Spleen (tissue), 7 donors: ENCODE results near the gene SPECC1.

ENCODE experiments used
- CTCF ChIP-seq, 11 experiments: fragments of 200-600 bp in 7 of 11; fragments of 450-650 bp in 4 of 11; sonication (generic) in 4 of 11; IDR thresholded peaks in 8 of 11; conservative IDR thresholded peaks in 3 of 11; 1 replicate in 7 of 11; 2 replicates in 4 of 11; pipeline versions ENCODE4 v1.4.0 to v1.8.0; 2016 to 2021; ENCODE audit warnings: antibody characterized with exemption in 11 of 11, inconsistent platforms in 4 of 11, mild to moderate bottlenecking in 1 of 11
- POLR2A ChIP-seq, 3 donors: fragments of 450-650 bp; IDR thresholded peaks; one replicate each; pipeline ENCODE4 v1.5.1; 2017; ENCODE audit warnings: antibody characterized with exemption in 3 of 3, mild to moderate bottlenecking in 1 of 3
- POLR2AphosphoS5 ChIP-seq, 3 donors: sonication (generic); formaldehyde crosslinking; IDR thresholded peaks; one replicate each; pipeline ENCODE4 v1.5.1; 2017; ENCODE audit warnings: antibody characterized with exemption in 3 of 3
- donor health status: DM: no; HTN: no; CAD: no; lungs with moderate emphysema.
- donor health status: DM: no; HTN: no; CAD: no.
- donor health status: DM: no; HTN: no; CAD: no.

DNA sequence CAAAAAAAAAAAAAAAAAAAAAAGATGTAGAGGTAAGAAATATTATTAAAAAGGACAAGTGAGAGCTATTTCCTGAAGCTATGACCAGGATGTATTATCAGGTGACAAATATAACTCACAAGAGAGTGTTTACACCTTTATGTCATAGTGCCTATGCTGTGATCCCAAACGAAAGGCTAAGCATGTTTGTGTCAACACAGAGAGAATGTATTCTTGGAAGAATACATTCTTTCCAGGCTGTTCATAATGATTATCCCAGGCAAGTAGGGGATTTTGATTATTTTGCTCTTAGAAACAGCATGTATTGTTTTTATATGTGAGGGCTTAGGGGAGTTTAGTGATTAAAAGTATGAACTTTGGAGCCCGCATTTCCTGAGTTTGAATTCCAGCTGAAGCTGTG lies 175.0 kb downstream of the SPECC1 start:
- no peak for TF ChIP-seq CTCF (IDR thresholded peaks at IDR 0.05 in 8 of 11, conservative IDR thresholded peaks at IDR 0.05 in 3 of 11)
- TF ChIP-seq POLR2AphosphoS5 (IDR thresholded peaks at IDR 0.05) = no peak
- TF ChIP-seq POLR2A (IDR thresholded peaks at IDR 0.05) = no peak
